SK-N-SH treated with all-trans-retinoic acid at 6 μM for 48 hours (cell line): ENCODE data around the gene BRD4.

Experiments used
- ARNTL ChIP-seq: fragments of 450-650 bp; formaldehyde crosslinking; IDR thresholded peaks from 2 replicates; pipeline ENCODE4 v1.5.0; 2020; ENCODE audit warnings: low read depth, mild to moderate bottlenecking, moderate library complexity, borderline replicate concordance
- OSR1 ChIP-seq: fragments of 250-450 bp; sonication (Bioruptor Pico); IDR thresholded peaks from 2 replicates; pipeline ENCODE4 v1.8.0; 2022; ENCODE audit warnings: moderate library complexity, mild to moderate bottlenecking, inconsistent platforms
- PATZ1 ChIP-seq: fragments of 250-450 bp; sonication (Bioruptor Pico); IDR thresholded peaks from 2 replicates; pipeline ENCODE4 v1.8.0; 2020; ENCODE audit warnings: mild to moderate bottlenecking, moderate library complexity, borderline replicate concordance
- PPARA ChIP-seq: fragments of 250-450 bp; sonication (Bioruptor Pico); IDR thresholded peaks from 2 replicates; pipeline ENCODE4 v1.5.0; 2020; ENCODE audit warnings: mild to moderate bottlenecking, borderline replicate concordance
- RARB ChIP-seq: fragments of 250-450 bp; sonication (Bioruptor Pico); IDR thresholded peaks from 2 replicates; pipeline ENCODE4 v1.8.0; 2021; ENCODE audit warnings: mild to moderate bottlenecking, moderate library complexity
- TOX ChIP-seq: fragments of 250-450 bp; sonication (Bioruptor Pico); IDR thresholded peaks from 2 replicates; pipeline ENCODE4 v1.8.0; 2021; ENCODE audit warnings: mild to moderate bottlenecking, moderate library complexity, borderline replicate concordance
- ZFP30 ChIP-seq: fragments of 450-650 bp; formaldehyde crosslinking; IDR thresholded peaks from 2 replicates; pipeline ENCODE4 v1.5.0; 2022; ENCODE audit warnings: mild to moderate bottlenecking, moderate library complexity
- ZNF8 ChIP-seq: fragments of 450-650 bp; formaldehyde crosslinking; IDR thresholded peaks from 2 replicates; pipeline ENCODE4 v1.5.0; 2020; ENCODE audit warnings: mild to moderate bottlenecking, moderate library complexity
- TF ChIP-seq, protein P1 (sequence below): fragments of 250-450 bp; sonication (Bioruptor Pico); IDR thresholded peaks from 2 replicates; pipeline ENCODE4 v1.8.0; 2021; ENCODE audit warnings: low read depth, mild to moderate bottlenecking, moderate library complexity, borderline replicate concordance
- TF ChIP-seq, protein P2 (sequence below): fragments of 250-450 bp; sonication (Bioruptor Pico); IDR thresholded peaks from 2 replicates; pipeline ENCODE4 v1.5.1; 2020; ENCODE audit warnings: low read depth, mild to moderate bottlenecking, moderate library complexity

GRCh38 chr19:15243236-15243957, 88.9 kb downstream of the BRD4 start:
- TF ChIP-seq ZFP30 (CRISPR knock-in tag) (no peak), RARB (CRISPR knock-in tag) (no peak), ARNTL (CRISPR knock-in tag) (no peak), ZNF8 (CRISPR knock-in tag) (no peak), PATZ1 (CRISPR knock-in tag) (no peak), OSR1 (no peak), PPARA (CRISPR knock-in tag) (no peak), TOX (CRISPR knock-in tag) (no peak)
- TF ChIP-seq, protein P1, sequence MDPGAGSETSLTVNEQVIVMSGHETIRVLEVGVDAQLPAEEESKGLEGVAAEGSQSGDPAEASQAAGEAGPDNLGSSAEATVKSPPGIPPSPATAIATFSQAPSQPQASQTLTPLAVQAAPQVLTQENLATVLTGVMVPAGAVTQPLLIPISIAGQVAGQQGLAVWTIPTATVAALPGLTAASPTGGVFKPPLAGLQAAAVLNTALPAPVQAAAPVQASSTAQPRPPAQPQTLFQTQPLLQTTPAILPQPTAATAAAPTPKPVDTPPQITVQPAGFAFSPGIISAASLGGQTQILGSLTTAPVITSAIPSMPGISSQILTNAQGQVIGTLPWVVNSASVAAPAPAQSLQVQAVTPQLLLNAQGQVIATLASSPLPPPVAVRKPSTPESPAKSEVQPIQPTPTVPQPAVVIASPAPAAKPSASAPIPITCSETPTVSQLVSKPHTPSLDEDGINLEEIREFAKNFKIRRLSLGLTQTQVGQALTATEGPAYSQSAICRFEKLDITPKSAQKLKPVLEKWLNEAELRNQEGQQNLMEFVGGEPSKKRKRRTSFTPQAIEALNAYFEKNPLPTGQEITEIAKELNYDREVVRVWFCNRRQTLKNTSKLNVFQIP (CRISPR knock-in tag): no peak
- TF ChIP-seq, protein P2, sequence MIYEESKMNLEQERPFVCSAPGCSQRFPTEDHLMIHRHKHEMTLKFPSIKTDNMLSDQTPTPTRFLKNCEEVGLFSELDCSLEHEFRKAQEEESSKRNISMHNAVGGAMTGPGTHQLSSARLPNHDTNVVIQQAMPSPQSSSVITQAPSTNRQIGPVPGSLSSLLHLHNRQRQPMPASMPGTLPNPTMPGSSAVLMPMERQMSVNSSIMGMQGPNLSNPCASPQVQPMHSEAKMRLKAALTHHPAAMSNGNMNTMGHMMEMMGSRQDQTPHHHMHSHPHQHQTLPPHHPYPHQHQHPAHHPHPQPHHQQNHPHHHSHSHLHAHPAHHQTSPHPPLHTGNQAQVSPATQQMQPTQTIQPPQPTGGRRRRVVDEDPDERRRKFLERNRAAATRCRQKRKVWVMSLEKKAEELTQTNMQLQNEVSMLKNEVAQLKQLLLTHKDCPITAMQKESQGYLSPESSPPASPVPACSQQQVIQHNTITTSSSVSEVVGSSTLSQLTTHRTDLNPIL: no peak
